RWPE1 (cell line): Measurements from ENCODE around the gene LIPC.

Source experiments
- CTCF ChIA-PET: fragments of 350-600 bp; sonication (Branson Sonifier 250); formaldehyde crosslinking; extraction: SDS; loops from one replicate; lab custom pipeline; 2021; lab: Yijun Ruan, JAX
- POLR2A ChIA-PET: fragments of 400-600 bp; formaldehyde crosslinking; extraction: SDS; loops from one replicate; lab custom pipeline; 2020; ENCODE audit warnings: antibody characterized with exemption; ENCODE audit not compliant: low non-redundant PET; lab: Yijun Ruan, JAX
- DNase-seq: peaks from one replicate; pipeline ENCODE4 v3.0.0; 2012; ENCODE audit warnings: low spot score
- H3K27ac ChIP-seq: fragments of 450-650 bp; 2 replicates; pipeline ENCODE4 v1.5.1; 2017
- CTCF ChIP-seq: fragments of 450-650 bp; conservative IDR thresholded peaks from 2 replicates; pipeline ENCODE4 v1.5.1; 2017; ENCODE audit warnings: low read depth, mild to moderate bottlenecking

LIPC gene

GRCh38 chr15:58474741-58475323, 43.0 kb downstream of the LIPC start:
- POLR2A ChIA-PET = no interaction called here
- DNase-seq = no peak
- CTCF ChIA-PET = no interaction called here
- peak overlapping the region; percentile 69 for H3K27ac ChIP-seq
- TF ChIP-seq CTCF = no peak

- DNase-seq = no peak
- H3K27ac ChIP-seq = peak overlapping the region; percentile 69
- POLR2A ChIA-PET = no interaction called here
- no peak for TF ChIP-seq CTCF
- CTCF ChIA-PET = interaction anchor here (0.6 kb wide), 1 partner anchor 1138 kb away, joined by 5 read pairs; no protein-coding TSS in a partner anchor
Measured at GRCh38 chr15:58475573-58476524, 44.1 kb downstream of the LIPC start.

DNA sequence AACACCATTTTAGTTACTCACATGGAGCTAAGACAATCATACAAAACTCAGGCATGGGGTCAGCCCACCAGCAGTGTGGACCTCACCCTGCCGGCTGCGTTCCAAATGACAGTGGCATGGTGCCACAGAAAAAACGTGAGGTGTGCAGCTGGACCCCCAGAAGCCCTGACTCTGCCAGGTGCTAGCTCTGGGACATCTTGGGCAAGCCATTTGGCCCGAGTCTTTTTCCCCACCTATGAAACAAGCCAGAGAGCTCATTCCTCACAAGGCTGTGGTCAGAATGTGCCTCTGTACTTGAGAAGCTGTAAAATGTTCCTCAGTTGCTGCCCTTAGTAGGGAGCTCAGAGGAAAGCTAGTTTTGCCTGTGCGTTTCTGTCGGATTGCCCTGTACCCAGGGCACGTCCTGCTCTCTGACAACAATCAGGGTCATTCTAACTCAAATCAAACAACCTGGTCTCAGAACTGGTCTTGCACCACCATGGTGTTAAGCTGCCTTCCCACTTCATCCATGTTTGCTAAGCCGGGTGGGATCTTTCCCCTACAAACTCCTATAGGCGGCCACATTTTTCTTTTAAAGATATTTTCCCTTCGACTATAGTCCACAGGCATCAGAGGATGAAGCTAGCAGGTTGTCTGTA, 44.9 kb downstream of the LIPC start:
- ChIA-PET CTCF (interaction anchor here (0.6 kb wide), 1 partner anchor 1137 kb away, joined by 5 read pairs; no protein-coding TSS in a partner anchor), POLR2A (no interaction called here)
- TF ChIP-seq CTCF = no peak
- peak overlapping the region; percentile 69; the same call in 1 of the 2 replicates for H3K27ac ChIP-seq
- DNase-seq = no peak

- no peak overlapping the region for H3K27ac ChIP-seq
Measured at GRCh38 chr15:58477170-58477569, 45.4 kb downstream of the LIPC start.

DNA sequence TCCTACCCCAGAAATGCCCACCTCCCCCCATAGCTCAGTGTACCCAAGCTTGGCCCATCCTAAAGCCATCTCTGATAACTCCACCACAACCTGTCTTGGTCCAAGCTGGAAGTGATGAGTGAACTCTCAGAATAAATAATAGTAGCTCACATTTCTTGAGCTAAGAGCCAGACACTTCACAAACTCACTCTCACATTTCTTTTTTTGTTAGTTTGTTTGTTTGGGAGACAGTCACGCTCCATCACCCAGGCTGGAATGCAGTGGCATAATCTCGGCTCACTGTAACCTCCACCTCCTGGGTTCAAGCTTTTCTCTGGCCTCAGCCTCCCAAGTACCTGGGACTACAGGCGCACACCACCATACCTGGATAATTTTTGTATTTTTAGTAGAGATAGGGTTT, 46.2 kb downstream of the LIPC start:
- ChIA-PET CTCF (interaction anchor here (0.6 kb wide), 1 partner anchor 1160 kb away, joined by 5 read pairs; no protein-coding TSS in a partner anchor), POLR2A (no interaction called here)
- no peak overlapping the region for H3K27ac ChIP-seq
- no peak for DNase-seq
- no peak for TF ChIP-seq CTCF

More at GRCh38 chr15:58477170-58477569, 45.4 kb downstream of the LIPC start:
- ChIA-PET CTCF (no interaction called here), POLR2A (no interaction called here)
- no peak for TF ChIP-seq CTCF
- DNase-seq = no peak

GRCh38 chr15:58478579-58478978, 46.8 kb downstream of the LIPC start:
- ChIA-PET POLR2A (no interaction called here), CTCF (interaction anchor here (0.6 kb wide), 1 partner anchor 1159 kb away, joined by 5 read pairs; no protein-coding TSS in a partner anchor)
- TF ChIP-seq CTCF = no peak
- H3K27ac ChIP-seq = no peak overlapping the region
- no peak for DNase-seq
